Measurements from ENCODE around the gene NAA11.
"Not testable (repeated sequence)": the region's sequence is repeated elsewhere in the genome, so short reads cannot be mapped to it uniquely, and the experiment has no call there.

Gene NAA11

GRCh38 chr4:79308137-79308536 lies 17.7 kb downstream of the NAA11 start:
- no peak for DNase-seq

DNA sequence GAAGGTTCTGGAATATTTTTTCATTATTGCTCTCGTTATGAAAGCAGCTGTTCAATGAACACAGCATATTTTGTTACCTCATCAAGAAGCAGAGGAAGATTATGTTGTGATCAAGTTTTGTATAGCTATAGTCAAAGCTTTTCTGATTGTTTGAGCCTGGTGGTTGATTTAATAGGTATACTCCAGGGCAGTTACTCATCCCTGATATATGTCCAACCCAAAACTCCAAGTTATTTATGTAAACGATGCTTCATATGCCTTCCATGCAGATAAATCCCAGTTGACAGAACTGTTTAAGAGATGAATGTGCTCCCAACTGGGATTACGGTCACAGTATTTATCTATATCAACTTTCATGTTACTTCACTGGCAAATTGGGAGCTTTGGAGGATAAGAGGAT lies 19.1 kb downstream of the NAA11 start:
- DNase-seq: no peak

GRCh38 chr4:79300280-79300679 lies 25.6 kb downstream of the NAA11 start:
- DNase-seq: no peak

- DNase-seq: no peak
Measured at GRCh38 chr4:79298484-79298883, 27.4 kb downstream of the NAA11 start.

DNA sequence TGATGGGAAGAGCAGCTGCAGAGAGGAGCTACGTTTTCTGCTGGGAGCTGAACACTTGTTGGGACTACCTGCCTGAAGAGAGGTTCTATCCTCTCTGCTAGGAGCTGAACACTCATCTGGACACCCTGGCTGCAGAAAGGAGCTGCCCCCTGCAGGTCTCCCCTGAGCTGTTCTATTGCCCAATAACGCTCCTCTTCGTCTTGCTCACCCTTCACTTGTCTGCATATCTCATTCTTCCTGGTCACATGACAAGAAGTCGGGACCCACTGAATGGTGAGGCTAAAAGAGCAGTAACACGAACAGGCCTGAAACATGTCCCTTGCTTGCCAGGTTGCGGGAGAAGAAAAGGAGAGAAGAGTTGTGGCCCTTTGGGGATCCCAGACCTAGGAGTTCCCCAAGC lies 27.8 kb downstream of the NAA11 start:
- DNase-seq: no peak

- no peak for DNase-seq
Measured at GRCh38 chr4:79297479-79297878, 28.4 kb downstream of the NAA11 start.

DNA sequence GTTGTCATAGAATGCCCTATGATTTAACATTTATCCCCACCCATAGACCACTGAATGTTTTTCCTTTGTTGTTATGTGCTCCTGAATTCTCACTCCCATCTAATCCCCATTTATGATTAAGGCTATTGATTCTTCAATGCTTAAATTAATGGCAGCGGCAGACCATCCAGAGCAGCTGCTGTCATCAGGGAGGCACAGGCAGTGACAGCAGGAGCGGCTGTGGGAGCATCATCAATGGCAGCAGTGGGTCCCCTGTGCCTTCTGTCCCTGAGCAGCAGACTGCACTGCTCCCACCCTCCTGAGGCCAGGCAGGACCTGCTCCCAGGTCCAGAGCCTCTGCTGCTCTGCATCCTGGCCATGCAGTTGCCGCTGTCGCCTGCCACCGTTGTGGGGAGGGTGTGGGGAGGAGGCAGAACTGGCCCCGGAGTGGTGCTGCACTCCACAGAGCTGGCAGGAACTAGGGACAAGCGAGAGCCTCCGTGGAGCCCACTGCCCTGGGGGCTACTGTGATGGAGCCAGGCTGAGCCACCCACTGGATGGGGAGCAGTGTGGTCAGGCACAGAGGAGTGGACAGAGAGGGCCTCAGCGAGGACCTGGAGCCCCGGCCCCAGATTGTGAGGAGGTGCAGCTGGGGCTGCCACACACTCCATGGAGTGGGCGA lies 29.0 kb downstream of the NAA11 start:
- no peak for DNase-seq

GRCh38 chr4:79295086-79295485 lies 30.8 kb downstream of the NAA11 start:
- DNase-seq: no peak

GRCh38 chr4:79294064-79294463 lies 31.8 kb downstream of the NAA11 start:
- DNase-seq: no peak

DNA sequence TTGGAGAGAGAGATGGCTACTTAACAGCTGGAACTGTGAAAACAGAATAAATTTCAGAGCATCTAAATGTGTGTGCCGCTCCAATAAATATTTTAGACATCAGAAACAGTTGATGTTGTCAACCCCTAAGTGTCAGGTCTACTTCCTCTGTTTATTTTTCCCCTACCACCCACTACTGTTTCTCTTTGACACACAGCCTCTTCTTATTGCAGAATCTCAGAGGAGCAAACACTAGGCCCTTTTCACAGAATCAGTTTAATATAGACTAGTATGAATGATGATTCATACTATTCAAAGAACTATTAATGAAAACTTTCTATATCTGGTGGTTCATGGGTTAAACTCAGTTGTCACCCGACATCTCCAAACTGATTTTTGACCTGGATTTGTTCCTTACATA lies 33.9 kb downstream of the NAA11 start:
- no peak for DNase-seq

- DNase-seq: peak in 1 of 2 donors; percentile 22
Measured at GRCh38 chr4:79290376-79290775, 35.5 kb downstream of the NAA11 start.

DNA sequence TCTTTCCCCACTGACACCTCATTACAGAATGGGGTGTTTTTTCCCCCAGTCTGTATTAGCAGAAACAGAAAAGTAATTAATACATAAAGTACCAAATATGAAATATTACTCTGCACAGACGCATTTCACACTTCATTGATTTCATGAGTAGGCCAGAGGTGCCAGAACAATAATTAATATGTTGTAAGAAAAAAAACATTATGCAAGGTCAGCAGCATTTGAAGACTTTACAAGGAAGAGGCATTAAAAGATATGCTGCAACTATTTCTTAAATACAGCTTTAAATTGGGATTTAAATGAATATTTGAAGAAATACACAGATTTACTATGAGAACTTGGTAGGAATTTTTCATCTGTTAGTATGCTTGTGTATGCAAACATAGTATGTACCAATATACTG lies 37.7 kb downstream of the NAA11 start:
- no peak for DNase-seq

- DNase-seq: no peak
Measured at GRCh38 chr4:79287718-79288117, 38.1 kb downstream of the NAA11 start.

DNA sequence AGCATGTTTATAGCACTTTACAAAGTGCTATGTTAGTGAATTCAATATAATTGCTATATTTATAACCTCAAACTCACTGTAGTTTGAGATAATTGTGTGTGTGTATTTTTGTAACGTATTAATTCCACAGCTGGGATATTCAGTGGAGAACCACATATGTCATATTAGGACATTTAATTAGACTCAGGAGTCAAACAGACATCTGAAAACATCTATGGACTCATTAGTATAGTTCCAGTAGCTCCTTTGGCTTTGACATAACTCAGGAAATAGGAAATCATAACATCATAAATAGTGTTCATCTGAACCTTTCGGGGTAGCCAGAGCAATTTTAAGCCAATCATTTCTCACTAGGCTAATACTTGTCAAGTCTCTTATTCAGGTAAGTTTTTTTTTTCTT lies 38.8 kb downstream of the NAA11 start:
- no peak for DNase-seq

DNA sequence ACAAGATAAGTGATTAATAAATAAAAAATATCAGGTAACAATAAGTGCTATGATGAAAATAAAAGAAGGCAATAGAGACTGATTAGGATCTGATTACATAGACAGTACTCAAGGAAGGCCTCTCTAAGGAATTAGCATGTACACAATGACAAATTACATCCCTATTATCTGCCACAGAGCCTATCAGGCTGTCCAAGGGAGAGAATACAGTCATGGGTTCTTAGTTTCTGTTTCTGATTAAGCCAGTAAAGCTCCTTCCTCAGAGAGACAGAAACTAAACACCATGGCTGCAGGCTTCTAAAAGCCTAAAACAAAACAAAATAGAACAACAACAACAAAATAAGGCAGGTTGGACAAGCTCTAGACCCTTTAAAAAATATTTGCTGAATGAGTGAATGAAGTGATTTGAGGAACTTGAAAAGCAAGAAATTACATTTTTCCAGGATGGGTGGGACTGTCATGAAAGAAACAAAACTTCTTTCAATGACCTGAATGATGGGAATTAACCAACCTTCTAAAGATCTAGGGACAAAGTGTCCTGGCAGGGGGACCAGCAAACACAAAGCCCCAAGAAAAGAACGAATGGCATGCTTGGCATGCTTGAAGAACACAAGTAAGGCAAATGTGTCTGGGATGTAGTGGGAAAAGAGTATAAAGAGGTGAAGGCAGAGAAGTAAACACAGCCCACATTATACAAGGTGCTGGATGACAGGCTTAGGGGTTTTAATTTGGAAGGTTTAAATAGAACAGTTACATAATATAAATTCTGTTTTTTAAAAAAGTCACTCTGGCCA lies 44.1 kb downstream of the NAA11 start:
- no peak for DNase-seq

GRCh38 chr4:79277467-79277866 lies 48.4 kb downstream of the NAA11 start:
- not testable (repeated sequence) for DNase-seq

DNA sequence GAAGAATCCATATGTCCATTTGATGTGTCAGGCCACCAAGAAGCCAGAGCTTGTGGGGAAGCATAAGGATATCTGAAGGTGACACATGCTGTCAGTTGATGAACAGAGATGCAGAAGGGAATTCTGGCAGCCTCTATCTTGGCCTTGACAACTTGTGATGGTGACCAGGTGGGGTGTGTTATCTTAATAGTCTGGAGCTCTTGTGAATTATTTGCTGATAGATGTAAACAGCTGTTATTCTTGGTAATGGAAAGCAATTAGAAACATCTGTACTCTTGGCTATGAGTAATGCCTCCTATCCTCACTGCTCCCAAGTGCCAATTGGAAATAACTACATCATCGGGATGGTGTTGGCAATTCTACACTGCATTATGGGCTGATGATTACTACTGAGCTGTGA lies 51.9 kb downstream of the NAA11 start:
- no peak for DNase-seq

DNA sequence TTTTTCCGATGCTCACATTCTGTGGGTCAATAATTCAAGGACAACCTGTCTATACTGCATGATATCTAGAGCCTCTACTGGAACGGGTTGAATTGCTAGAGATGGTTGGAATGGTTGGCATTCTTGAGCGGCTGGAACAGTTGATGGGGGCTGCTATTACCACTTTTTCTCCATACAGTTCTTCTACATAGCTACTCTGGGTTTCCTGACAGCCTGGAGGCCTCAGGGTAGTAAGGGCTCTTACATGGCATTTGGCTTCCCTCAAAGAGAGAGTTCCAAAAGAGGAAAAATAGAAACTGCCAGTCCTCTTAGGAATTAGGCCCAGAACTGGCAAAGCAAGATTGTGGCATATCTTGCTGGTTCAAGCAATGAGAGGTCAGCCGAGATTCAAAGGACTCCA lies 53.1 kb downstream of the NAA11 start:
- no peak for DNase-seq

DNA sequence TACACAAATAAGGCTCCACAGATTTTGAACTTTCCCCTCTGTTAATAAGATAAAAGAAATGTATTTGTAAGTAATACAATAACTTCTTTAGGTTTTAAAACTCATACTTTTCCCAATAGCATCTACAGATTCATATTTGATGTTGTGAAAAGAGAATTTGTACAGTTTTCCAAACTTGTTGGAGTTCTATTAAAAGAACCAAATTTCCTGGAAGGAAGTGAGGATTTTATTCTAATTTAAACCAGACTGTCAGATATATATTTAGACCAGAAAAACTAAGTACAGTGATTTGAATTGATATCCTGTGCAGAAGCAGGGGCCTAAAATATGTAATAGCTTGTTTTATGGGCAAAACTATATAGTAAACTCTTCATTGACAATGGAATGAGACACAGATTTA lies 53.7 kb downstream of the NAA11 start:
- DNase-seq: no peak

- no peak for DNase-seq
Measured at GRCh38 chr4:79267671-79268070, 58.2 kb downstream of the NAA11 start.

Measured in hippocampal formation (tissue), 2 donors.